ENCODE data around the gene MYORG. TPM values are rescaled to one million over a fixed set of nuclear protein-coding genes. Genes with fewer than 3 reads are reported as not detected.

Gene MYORG
- polyA plus RNA-seq, 1 experiment, result 0.19 TPM

DNA sequence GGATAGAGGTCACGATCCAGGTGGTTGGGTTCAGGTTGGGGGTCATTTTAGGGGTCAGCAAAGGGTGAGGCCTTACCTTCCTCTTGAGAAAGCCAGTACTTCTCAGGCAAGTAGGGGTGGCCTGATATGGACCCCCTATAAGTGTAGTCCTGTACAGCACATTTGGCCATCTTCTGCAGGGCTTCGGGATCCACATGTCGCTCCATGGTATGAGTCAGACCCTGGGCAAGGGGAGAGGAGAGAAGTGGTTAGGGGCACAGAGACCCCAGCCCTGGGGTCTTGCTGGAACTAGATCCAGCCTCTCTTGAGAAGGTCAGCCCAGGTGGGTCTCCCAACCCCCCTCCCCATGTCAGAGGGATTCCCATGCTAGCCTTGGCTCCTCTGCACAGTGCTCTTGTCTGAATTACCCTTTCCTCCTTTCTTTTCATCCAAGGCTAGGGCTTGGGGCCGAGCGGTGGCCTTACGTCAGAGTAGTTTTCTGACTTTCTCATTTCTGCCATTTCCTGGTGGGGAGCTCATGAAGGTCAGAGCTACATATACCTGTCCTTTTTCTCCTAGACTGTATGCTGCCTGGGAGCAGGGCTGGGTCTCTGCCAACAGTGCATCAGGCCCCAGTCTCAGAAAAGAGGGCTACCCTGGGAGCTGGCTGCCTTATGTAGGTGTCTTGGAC lies 9.0 kb upstream of the MYORG start:
- ChIA-PET CTCF (no interaction called here), POLR2A (no interaction called here)
- TF ChIP-seq, protein P1, sequence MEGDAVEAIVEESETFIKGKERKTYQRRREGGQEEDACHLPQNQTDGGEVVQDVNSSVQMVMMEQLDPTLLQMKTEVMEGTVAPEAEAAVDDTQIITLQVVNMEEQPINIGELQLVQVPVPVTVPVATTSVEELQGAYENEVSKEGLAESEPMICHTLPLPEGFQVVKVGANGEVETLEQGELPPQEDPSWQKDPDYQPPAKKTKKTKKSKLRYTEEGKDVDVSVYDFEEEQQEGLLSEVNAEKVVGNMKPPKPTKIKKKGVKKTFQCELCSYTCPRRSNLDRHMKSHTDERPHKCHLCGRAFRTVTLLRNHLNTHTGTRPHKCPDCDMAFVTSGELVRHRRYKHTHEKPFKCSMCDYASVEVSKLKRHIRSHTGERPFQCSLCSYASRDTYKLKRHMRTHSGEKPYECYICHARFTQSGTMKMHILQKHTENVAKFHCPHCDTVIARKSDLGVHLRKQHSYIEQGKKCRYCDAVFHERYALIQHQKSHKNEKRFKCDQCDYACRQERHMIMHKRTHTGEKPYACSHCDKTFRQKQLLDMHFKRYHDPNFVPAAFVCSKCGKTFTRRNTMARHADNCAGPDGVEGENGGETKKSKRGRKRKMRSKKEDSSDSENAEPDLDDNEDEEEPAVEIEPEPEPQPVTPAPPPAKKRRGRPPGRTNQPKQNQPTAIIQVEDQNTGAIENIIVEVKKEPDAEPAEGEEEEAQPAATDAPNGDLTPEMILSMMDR (IDR thresholded peaks at IDR 0.05; ENCODE audit: low read depth, low read length), result no peak
- no peak for DNase-seq (ENCODE audit: low read depth, low spot score)
- H3K4me3 ChIP-seq (ENCODE audit: low read depth, low read length), result no peak overlapping the region
- H3K27ac ChIP-seq (ENCODE audit: low read depth, low read length), result no peak overlapping the region
- H3K9me3 ChIP-seq (ENCODE audit: control insufficient read depth, insufficient read depth, low read length), result no peaks in the 10 kb centered on the region
- H3K27me3 ChIP-seq (ENCODE audit: control insufficient read depth, insufficient read depth, low read length), result peaks cover 8% of the 10 kb centered on the region

DNA sequence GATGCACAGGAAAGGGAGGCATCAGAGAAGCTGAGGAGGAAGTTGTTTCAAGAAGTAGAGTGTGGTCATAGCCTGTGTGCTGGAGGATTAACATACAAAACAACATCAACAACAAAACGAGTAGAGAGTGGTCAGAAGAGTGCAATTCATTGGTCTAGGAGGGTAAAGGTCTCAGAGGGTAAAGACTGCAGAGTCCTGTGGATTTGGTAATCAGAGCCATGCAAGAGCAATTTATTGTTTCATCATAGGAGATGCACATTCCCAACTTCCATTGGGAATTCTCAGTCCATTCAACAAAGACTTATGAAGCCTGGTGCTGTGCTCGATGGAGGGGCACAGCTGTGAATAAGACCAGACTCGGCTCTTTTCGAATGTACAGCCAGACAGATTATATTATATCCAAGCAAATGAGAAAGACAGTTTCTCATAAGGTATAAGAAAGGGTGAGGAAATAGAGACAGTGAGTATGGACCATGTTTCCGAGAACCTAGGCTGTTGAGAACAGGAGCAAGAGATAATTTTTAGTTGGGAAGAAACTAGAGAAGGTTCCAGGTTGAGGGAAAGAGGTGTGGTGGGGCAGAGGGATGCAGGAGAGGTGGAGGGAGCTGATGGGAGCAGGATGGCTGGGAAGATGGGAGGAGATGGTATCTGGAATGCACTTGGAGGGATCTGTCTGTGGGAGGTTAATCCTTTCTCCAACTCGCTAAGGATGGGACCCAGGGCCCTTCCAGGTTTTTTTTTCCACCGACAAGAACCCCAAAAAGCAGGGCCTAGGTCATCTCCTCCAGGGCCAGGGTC lies 7.9 kb upstream of the MYORG start:
- POLR2A ChIA-PET, result no interaction called here
- CTCF ChIA-PET, result interaction anchor here (0.6 kb wide), 1 partner anchor 211 kb away, joined by 3 read pairs; no protein-coding TSS in a partner anchor
- no peak for DNase-seq (ENCODE audit: low read depth, low spot score)
- H3K4me3 ChIP-seq (ENCODE audit: low read depth, low read length), result no peak overlapping the region
- no peak overlapping the region for H3K27ac ChIP-seq (ENCODE audit: low read depth, low read length)
- peaks cover 8% of the 10 kb centered on the region for H3K27me3 ChIP-seq (ENCODE audit: control insufficient read depth, insufficient read depth, low read length)
- TF ChIP-seq, protein P1 (IDR thresholded peaks at IDR 0.05; ENCODE audit: low read depth, low read length), result no peak
- no peaks in the 10 kb centered on the region for H3K9me3 ChIP-seq (ENCODE audit: control insufficient read depth, insufficient read depth, low read length)

DNA sequence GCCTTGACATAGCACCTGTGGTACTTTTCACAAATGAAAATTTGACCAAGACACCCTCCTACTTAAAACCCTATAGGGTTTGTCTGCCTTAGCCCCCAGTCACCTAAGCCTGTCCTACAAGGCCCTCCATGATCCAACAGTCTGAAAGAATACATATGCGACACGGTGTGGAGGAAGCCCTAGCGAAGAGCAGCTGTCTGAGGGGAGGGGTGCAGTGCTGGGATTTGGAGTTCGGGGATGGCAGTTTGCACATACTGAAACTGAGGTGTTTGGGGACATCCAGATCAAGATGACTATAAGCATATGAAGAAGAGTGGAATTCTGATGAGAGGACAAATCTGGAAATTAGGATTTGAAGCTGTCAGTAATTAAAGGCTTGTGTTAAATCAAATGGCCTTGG lies 7.2 kb upstream of the MYORG start:
- Histone ChIP-seq H3K4me3 (ENCODE audit: low read depth, low read length) (no peak overlapping the region), H3K27ac (ENCODE audit: low read depth, low read length) (no peak overlapping the region), H3K27me3 (ENCODE audit: control insufficient read depth, insufficient read depth, low read length) (peaks cover 8% of the 10 kb centered on the region), H3K9me3 (ENCODE audit: control insufficient read depth, insufficient read depth, low read length) (no peaks in the 10 kb centered on the region)
- DNase-seq (ENCODE audit: low read depth, low spot score), result no peak
- CTCF ChIA-PET, result interaction anchor here (0.6 kb wide), 1 partner anchor 212 kb away, joined by 3 read pairs; no protein-coding TSS in a partner anchor
- TF ChIP-seq, protein P1 (IDR thresholded peaks at IDR 0.05; ENCODE audit: low read depth, low read length), result no peak
- POLR2A ChIA-PET, result no interaction called here

DNA sequence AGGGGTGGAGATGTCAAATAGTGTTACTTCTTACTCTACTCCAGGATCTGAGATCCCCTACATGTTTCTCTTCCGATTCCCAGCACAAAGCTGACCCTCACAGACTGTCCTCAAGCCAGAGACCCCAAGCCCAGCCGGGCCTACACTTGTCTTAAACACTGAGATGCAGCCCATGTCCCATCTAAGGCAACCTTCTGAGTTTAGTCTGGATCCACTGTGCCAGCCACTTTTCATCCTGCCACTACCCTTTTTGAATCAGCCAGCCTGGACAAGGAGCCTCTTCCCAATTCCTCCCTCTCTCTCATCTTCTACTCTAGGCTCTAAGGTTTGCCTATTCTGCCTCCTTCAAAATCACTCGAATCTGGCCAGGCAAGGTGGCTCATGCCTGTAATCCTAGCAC lies 6.2 kb upstream of the MYORG start:
- H3K27me3 ChIP-seq (ENCODE audit: control insufficient read depth, insufficient read depth, low read length), result peaks cover 7% of the 10 kb centered on the region
- CTCF ChIA-PET, result no interaction called here
- H3K4me3 ChIP-seq (ENCODE audit: low read depth, low read length), result no peak overlapping the region
- TF ChIP-seq, protein P1 (IDR thresholded peaks at IDR 0.05; ENCODE audit: low read depth, low read length), result no peak
- POLR2A ChIA-PET, result no interaction called here
- no peak for DNase-seq (ENCODE audit: low read depth, low spot score)
- no peak overlapping the region for H3K27ac ChIP-seq (ENCODE audit: low read depth, low read length)
- H3K9me3 ChIP-seq (ENCODE audit: control insufficient read depth, insufficient read depth, low read length), result no peaks in the 10 kb centered on the region

DNA sequence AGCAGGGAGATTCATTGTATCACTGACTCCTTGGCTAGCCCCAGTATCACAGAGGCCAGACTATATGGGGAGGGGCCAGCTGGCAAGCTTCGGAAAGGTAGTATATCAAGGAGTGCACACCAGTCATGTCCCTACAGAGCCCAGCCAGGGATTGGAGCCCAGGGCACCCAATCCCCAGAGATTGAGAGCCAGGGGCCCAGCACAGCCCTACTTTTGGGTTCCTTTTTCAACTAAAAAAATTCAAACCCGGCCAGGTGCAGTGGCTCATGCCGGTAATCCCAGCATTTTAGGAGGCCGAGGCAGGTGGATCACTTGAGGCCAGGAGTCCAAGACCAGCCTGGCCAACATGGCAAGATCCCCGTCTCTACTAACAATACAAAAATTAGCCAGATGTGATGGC lies 5.4 kb upstream of the MYORG start:
- TF ChIP-seq, protein P1 (IDR thresholded peaks at IDR 0.05; ENCODE audit: low read depth, low read length), result no peak
- Histone ChIP-seq H3K9me3 (ENCODE audit: control insufficient read depth, insufficient read depth, low read length) (no peaks in the 10 kb centered on the region; the same call in 1 of the 2 replicates), H3K27me3 (ENCODE audit: control insufficient read depth, insufficient read depth, low read length) (peaks cover 6% of the 10 kb centered on the region), H3K4me3 (ENCODE audit: low read depth, low read length) (no peak overlapping the region), H3K27ac (ENCODE audit: low read depth, low read length) (no peak overlapping the region)
- no peak for DNase-seq (ENCODE audit: low read depth, low spot score)
- CTCF ChIA-PET, result interaction anchor here (1.1 kb wide), 1 partner anchor 22 kb away, joined by 3 read pairs; no protein-coding TSS in a partner anchor
- POLR2A ChIA-PET, result no interaction called here

All from AG04450 (cell line).